Right lobe of liver (tissue), 4 donors: ENCODE results near the gene SIM2.

Experiments used
- CTCF ChIP-seq, 4 donors: fragments of 200-600 bp in 3 of 4; fragments of 450-650 bp in 1 of 4; IDR thresholded peaks; one replicate each; pipeline versions ENCODE4 v1.5.1 to v1.8.0; 2016 to 2022; ENCODE audit warnings: antibody characterized with exemption in 4 of 4, mild to moderate bottlenecking in 2 of 4
- POLR2A ChIP-seq: fragments of 450-650 bp; IDR thresholded peaks from one replicate; pipeline ENCODE4 v1.6.1; 2017; ENCODE audit warnings: antibody characterized with exemption, mild to moderate bottlenecking
- donor health status: DM: no; HTN: no; CAD: no.
- donor health status: DM: no; HTN: no; CAD: no.
- donor health status: DM: no; HTN: yes; CAD: no.

- TF ChIP-seq CTCF (IDR thresholded peaks at IDR 0.05), result no peak
- TF ChIP-seq POLR2A, result no peak
These were observed 52.5 kb downstream of the SIM2 start for GRCh38 chr21:36751383-36751782.
